HEK293T (cell line): ENCODE measurements around the gene AQP5.

Source experiments
- CTBP1 ChIP-seq: fragments of 450-650 bp; IDR thresholded peaks from 2 replicates; pipeline ENCODE4 v1.6.1; 2016; ENCODE audit warnings: borderline replicate concordance
- ELF4 ChIP-seq: fragments of 450-650 bp; IDR thresholded peaks from 2 replicates; pipeline ENCODE4 v1.6.1; 2017; ENCODE audit warnings: antibody characterized with exemption
- FOXM1 ChIP-seq: fragments of 450-650 bp; IDR thresholded peaks from 2 replicates; pipeline ENCODE4 v1.6.1; 2017; ENCODE audit warnings: mild to moderate bottlenecking, borderline replicate concordance
- HDGF ChIP-seq: fragments of 450-650 bp; IDR thresholded peaks from 2 replicates; pipeline ENCODE4 v1.6.1; 2017; ENCODE audit warnings: antibody characterized with exemption, borderline replicate concordance
- NFRKB ChIP-seq: fragments of 450-650 bp; IDR thresholded peaks from 2 replicates; pipeline ENCODE4 v1.6.1; 2016; ENCODE audit warnings: mild to moderate bottlenecking, moderate library complexity
- SP1 ChIP-seq: fragments of 450-650 bp; IDR thresholded peaks from 2 replicates; pipeline ENCODE4 v1.6.1; 2017
- SUZ12 ChIP-seq: fragments of 450-650 bp; IDR thresholded peaks from 2 replicates; pipeline ENCODE4 v1.6.1; 2016; ENCODE audit warnings: mild to moderate bottlenecking
- ZNF384 ChIP-seq: fragments of 450-650 bp; IDR thresholded peaks from 2 replicates; pipeline ENCODE4 v1.6.1; 2016
- TF ChIP-seq, protein P1 (sequence below): fragments of 450-650 bp; IDR thresholded peaks from 2 replicates; pipeline ENCODE4 v1.6.1; 2016

DNA sequence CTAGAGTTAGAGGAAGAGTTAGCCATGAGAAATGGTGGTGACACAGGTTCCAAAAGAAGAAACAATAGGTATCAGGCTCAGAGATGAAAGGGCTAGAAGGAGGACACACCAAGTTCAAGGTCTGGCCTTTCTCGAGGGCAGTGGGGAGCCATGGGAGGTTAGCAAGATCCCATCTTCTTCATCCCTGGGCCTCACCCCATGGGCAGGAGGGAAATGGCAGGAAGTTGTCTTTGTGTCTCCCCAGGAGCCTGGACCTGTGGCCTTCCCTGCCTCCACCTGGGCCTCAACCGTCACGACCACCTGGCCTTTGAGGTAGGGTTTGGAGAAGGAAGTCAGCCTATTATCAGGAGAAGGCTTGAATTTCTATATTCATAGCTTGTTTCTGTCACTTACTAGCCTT is 17.0 kb upstream of the AQP5 start:
- TF ChIP-seq FOXM1 (no peak), SUZ12 (no peak), HDGF (no peak), ELF4 (no peak), SP1 (no peak), ZNF384 (no peak), CTBP1 (no peak), NFRKB (no peak)
- TF ChIP-seq, protein P1, sequence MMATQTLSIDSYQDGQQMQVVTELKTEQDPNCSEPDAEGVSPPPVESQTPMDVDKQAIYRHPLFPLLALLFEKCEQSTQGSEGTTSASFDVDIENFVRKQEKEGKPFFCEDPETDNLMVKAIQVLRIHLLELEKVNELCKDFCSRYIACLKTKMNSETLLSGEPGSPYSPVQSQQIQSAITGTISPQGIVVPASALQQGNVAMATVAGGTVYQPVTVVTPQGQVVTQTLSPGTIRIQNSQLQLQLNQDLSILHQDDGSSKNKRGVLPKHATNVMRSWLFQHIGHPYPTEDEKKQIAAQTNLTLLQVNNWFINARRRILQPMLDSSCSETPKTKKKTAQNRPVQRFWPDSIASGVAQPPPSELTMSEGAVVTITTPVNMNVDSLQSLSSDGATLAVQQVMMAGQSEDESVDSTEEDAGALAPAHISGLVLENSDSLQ, result no peak
